Neural cell (in vitro differentiated cells): ENCODE results near the gene ZNF19.

ENCODE experiments used
- EP300 ChIP-seq: fragments of 450-650 bp; conservative IDR thresholded peaks from 2 replicates; pipeline ENCODE4 v1.6.1; 2014; ENCODE audit warnings: antibody characterized with exemption, mild to moderate bottlenecking, moderate library complexity; ENCODE audit not compliant: poor library complexity, severe bottlenecking
- EZH2 ChIP-seq: fragments of 200-600, 300-800 bp; shearing (Covaris generic), sonication (generic); IDR thresholded peaks from 2 replicates; pipeline ENCODE4 v1.6.1; 2014; ENCODE audit warnings: antibody characterized with exemption, low read length, borderline replicate concordance, mild to moderate bottlenecking; ENCODE audit not compliant: insufficient read depth, poor library complexity, severe bottlenecking
- POLR2AphosphoS5 ChIP-seq: IDR thresholded peaks from 2 replicates; pipeline ENCODE4 v1.6.1; 2012
- SMC3 ChIP-seq: fragments of 450-650 bp; conservative IDR thresholded peaks from 2 replicates; pipeline ENCODE4 v1.6.1; 2014; ENCODE audit warnings: antibody characterized with exemption, mild to moderate bottlenecking, moderate library complexity; ENCODE audit not compliant: poor library complexity
- TF ChIP-seq, protein P1 (sequence below): fragments of 450-650 bp; IDR thresholded peaks from 2 replicates; pipeline ENCODE4 v1.5.1; 2014; ENCODE audit warnings: antibody characterized with exemption, mild to moderate bottlenecking, moderate library complexity; ENCODE audit not compliant: poor library complexity, severe bottlenecking
- TF ChIP-seq, protein P2 (sequence below): IDR thresholded peaks from 2 replicates; pipeline ENCODE4 v1.6.1; 2012; ENCODE audit warnings: borderline replicate concordance

DNA sequence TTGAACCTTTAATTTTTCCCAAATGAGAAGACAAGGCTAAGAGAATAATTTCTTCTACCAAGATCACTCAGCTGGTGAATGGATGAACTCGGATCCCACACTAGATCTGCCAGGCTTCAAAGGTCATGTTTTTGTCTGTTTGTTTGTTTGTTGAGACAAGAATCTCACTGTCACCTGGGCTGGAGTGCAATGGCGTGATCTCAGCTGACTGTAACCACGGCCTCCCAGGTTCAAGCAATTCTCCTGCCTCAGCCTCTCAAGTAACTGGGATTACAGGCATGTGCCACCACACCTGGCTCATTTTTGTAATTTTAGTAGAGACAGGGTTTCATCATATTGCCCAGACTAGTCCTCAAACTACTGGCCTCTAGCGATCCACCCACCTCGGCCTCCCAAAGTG is 6.6 kb downstream of the ZNF19 start:
- no peak for TF ChIP-seq EZH2
- TF ChIP-seq, protein P1, sequence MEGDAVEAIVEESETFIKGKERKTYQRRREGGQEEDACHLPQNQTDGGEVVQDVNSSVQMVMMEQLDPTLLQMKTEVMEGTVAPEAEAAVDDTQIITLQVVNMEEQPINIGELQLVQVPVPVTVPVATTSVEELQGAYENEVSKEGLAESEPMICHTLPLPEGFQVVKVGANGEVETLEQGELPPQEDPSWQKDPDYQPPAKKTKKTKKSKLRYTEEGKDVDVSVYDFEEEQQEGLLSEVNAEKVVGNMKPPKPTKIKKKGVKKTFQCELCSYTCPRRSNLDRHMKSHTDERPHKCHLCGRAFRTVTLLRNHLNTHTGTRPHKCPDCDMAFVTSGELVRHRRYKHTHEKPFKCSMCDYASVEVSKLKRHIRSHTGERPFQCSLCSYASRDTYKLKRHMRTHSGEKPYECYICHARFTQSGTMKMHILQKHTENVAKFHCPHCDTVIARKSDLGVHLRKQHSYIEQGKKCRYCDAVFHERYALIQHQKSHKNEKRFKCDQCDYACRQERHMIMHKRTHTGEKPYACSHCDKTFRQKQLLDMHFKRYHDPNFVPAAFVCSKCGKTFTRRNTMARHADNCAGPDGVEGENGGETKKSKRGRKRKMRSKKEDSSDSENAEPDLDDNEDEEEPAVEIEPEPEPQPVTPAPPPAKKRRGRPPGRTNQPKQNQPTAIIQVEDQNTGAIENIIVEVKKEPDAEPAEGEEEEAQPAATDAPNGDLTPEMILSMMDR = no peak
- TF ChIP-seq EP300 = no peak
- TF ChIP-seq SMC3 = no peak
- TF ChIP-seq POLR2AphosphoS5 = no peak
- TF ChIP-seq, protein P2, sequence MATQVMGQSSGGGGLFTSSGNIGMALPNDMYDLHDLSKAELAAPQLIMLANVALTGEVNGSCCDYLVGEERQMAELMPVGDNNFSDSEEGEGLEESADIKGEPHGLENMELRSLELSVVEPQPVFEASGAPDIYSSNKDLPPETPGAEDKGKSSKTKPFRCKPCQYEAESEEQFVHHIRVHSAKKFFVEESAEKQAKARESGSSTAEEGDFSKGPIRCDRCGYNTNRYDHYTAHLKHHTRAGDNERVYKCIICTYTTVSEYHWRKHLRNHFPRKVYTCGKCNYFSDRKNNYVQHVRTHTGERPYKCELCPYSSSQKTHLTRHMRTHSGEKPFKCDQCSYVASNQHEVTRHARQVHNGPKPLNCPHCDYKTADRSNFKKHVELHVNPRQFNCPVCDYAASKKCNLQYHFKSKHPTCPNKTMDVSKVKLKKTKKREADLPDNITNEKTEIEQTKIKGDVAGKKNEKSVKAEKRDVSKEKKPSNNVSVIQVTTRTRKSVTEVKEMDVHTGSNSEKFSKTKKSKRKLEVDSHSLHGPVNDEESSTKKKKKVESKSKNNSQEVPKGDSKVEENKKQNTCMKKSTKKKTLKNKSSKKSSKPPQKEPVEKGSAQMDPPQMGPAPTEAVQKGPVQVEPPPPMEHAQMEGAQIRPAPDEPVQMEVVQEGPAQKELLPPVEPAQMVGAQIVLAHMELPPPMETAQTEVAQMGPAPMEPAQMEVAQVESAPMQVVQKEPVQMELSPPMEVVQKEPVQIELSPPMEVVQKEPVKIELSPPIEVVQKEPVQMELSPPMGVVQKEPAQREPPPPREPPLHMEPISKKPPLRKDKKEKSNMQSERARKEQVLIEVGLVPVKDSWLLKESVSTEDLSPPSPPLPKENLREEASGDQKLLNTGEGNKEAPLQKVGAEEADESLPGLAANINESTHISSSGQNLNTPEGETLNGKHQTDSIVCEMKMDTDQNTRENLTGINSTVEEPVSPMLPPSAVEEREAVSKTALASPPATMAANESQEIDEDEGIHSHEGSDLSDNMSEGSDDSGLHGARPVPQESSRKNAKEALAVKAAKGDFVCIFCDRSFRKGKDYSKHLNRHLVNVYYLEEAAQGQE = no peak
